Activated naive CD4-positive, alpha-beta T cell treated with Interleukin-2 at 50 U/mL for 16 hours (primary cell): ENCODE results near the gene EDRF1.
"Not testable (repeated sequence)": the region's sequence is repeated elsewhere in the genome, so short reads cannot be mapped to it uniquely, and the experiment has no call there.

ENCODE experiments used
- DNase-seq: peaks from one replicate; pipeline ENCODE4 v3.0.0-alpha.2; 2020

EDRF1 gene

GRCh38 chr10:125709553-125710474, 9.7 kb upstream of the EDRF1 start:
- DNase-seq: no peak

GRCh38 chr10:125711110-125711750, 8.3 kb upstream of the EDRF1 start:
- DNase-seq: no peak

GRCh38 chr10:125714728-125715127, 4.8 kb upstream of the EDRF1 start:
- DNase-seq: not testable (repeated sequence)

GRCh38 chr10:125720002-125720382, 483 bp downstream of the EDRF1 start:
- DNase-seq: no peak

GRCh38 chr10:125721035-125721434, 1.5 kb downstream of the EDRF1 start:
- DNase-seq: no peak

GRCh38 chr10:125722811-125723210, 3.3 kb downstream of the EDRF1 start:
- DNase-seq: no peak

GRCh38 chr10:125726914-125727313, 7.4 kb downstream of the EDRF1 start:
- DNase-seq: no peak

- no peak for DNase-seq
Observed at GRCh38 chr10:125727436-125727835, 7.9 kb downstream of the EDRF1 start.

GRCh38 chr10:125734148-125734547, 14.6 kb downstream of the EDRF1 start:
- DNase-seq: no peak

- DNase-seq: no peak
Observed at GRCh38 chr10:125734823-125735222, 15.3 kb downstream of the EDRF1 start.

GRCh38 chr10:125738206-125738605, 18.7 kb downstream of the EDRF1 start:
- no peak for DNase-seq

- no peak for DNase-seq
Observed at GRCh38 chr10:125739994-125740679, 20.6 kb downstream of the EDRF1 start.

- DNase-seq: no peak
Observed at GRCh38 chr10:125742465-125742864, 23.0 kb downstream of the EDRF1 start.

GRCh38 chr10:125744909-125745308, 25.4 kb downstream of the EDRF1 start:
- DNase-seq: no peak

- DNase-seq: no peak
Observed at GRCh38 chr10:125747417-125747816, 27.9 kb downstream of the EDRF1 start.

- no peak for DNase-seq
Observed at GRCh38 chr10:125756196-125756595, 36.7 kb downstream of the EDRF1 start.

GRCh38 chr10:125756853-125757487, 37.5 kb downstream of the EDRF1 start:
- DNase-seq: no peak

GRCh38 chr10:125757742-125758141, 38.2 kb downstream of the EDRF1 start:
- DNase-seq: no peak

GRCh38 chr10:125761961-125762360, 42.5 kb downstream of the EDRF1 start:
- DNase-seq: no peak

- DNase-seq: no peak
Observed at GRCh38 chr10:125762692-125763648, 43.5 kb downstream of the EDRF1 start.

- no peak for DNase-seq
Observed at GRCh38 chr10:125765835-125766234, 46.3 kb downstream of the EDRF1 start.

GRCh38 chr10:125766511-125766910, 47.0 kb downstream of the EDRF1 start:
- DNase-seq: no peak
